Measurements from ENCODE around the gene PROP1.
"Not testable (repeated sequence)": the region's sequence is repeated elsewhere in the genome, so short reads cannot be mapped to it uniquely, and the experiment has no call there.

Gene PROP1

DNA sequence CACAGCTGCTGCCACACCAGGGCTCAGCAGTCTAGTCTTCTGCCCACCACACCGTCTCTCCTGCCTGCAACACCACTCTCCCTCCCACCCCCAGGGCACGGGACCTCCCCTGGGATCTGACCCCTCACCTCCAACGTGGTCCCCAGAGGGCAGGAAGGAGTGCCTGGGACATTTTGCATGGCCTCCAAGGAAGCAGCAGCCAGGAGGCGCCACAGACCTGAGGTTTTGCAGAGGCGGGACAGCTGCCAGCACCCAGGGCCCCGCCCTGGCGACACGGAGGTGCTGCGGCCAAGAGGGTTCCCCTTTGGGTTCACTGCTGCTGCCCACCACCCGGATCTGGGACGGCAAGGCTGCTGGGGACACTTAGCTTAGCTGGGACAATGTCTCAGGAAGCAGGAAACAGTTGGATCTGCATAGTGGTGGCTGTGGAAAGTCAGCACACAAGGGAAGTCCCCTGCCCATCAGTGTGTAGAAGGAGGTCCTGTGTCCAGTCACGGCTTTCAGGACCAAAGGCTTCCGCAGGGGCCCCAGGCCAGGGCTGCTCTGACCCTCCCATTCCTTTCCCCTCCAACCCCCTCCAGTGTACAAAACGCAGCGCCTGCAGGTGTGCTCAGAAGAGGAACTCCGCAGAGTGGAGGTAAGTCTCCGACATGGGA lies 13.8 kb downstream of the PROP1 start:
- DNase-seq, result peak in 1 of 2 donors; percentile 1

DNA sequence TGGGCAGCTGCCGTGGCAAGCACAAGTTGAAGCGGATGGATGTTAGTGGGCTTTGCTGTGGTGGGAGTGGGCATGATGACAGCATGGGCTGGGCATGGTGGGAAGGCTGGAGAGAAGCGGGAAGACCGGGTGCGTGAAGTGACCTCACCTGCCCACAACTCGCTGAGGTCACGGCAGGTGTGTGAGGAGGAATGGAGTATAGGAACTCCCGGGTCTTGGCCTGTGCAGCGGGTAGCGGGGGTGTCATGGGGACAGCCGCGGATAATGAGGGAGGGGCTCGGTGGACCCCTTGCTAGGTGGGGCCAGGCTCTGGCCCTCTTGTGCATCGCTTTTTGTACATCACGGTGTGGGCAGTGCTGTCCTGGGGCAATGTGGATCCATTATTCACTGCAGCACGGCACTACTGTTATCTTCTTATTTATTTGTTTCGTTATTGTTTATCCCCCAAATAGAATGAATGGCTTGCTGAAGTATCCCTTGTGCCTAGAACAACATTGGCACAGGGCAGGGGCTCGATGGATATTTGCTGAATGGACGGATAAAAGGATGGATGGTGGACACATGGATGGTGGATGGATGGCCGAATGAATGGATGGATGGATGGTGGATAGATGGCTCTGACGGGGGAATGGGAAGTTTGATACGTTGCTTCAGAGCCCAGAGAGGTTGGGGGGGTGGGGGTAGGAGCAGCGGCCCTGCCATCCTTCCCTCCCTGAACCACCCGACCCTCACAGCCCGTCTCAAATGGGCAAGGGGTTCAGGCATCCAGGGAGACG lies 14.6 kb downstream of the PROP1 start:
- no peak for DNase-seq

DNA sequence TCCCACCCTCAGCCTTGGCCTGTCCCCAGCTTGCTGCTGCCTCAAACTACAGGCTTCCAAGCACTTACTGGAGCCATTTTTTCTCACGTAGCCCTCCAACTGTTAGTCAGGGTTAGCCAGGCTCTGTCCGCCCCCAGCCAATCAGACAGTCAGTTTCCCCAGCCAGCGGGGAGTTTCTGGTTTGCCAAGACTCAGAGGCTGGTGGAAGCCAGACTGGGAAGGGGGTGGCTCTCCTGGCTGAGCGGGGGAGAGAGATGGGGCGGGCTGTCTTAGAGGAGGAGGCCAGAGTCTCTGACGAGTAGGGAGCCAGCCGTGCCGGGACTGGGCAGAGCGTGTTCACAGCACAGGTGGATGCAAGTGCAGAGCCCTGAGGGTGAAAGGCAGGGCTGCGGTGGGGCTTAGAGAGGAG lies 15.3 kb downstream of the PROP1 start:
- DNase-seq, result no peak

- not testable (repeated sequence) for DNase-seq
Observed at GRCh38 chr5:177977600-177977999, 18.4 kb downstream of the PROP1 start.

- DNase-seq, result no peak
Observed at GRCh38 chr5:177973066-177973635, 22.9 kb downstream of the PROP1 start.

- no peak for DNase-seq
Observed at GRCh38 chr5:177972613-177973012, 23.4 kb downstream of the PROP1 start.

GRCh38 chr5:177972014-177972413 lies 24.0 kb downstream of the PROP1 start:
- not testable (repeated sequence) for DNase-seq

GRCh38 chr5:177968661-177969211 lies 27.3 kb downstream of the PROP1 start:
- no peak for DNase-seq

GRCh38 chr5:177967221-177967887 lies 28.7 kb downstream of the PROP1 start:
- no peak for DNase-seq

- no peak for DNase-seq
Observed at GRCh38 chr5:177966839-177967166, 29.2 kb downstream of the PROP1 start.

- DNase-seq, result no peak
Observed at GRCh38 chr5:177966009-177966838, 29.8 kb downstream of the PROP1 start.

GRCh38 chr5:177964471-177964870 lies 31.6 kb downstream of the PROP1 start:
- no peak for DNase-seq

DNA sequence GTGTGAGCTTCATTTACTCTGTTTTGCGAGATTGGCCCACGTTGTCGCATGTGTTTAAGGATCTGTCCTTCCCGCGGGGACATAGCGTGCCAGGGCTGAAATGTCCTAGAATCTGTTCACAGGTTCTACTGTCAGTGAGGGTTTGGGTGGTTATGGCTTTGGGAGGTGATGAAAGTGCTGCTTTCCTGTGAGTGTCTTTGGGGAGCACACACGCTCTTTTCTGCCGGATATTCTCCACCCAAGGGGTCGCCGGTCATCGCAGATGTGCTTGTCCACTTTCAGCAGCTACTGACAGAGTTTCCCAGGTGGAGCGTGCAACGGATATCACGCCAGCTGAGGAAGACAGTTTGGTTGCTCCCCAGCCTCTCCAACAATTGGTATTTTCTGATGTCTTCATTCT lies 32.1 kb downstream of the PROP1 start:
- no peak for DNase-seq

DNA sequence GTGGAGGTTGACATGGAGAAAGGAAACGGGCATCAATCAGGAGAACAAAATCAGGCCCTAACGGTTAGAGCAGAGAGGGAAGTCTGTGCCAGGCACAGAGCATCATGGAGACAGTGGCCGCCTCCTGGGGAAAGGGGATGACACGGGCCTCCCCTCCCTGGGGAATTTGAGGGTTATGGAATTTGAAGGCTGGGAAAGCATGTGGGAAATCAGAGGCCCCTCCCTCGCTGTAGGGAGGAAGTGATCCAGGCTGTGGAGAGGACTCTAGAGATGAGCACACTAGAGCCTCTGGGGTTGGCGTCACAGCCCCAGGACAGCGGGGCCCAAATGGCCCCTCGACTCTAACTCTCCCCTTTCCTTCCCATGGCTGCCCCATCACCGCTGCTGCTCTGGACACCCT lies 36.7 kb downstream of the PROP1 start:
- DNase-seq, result no peak

DNA sequence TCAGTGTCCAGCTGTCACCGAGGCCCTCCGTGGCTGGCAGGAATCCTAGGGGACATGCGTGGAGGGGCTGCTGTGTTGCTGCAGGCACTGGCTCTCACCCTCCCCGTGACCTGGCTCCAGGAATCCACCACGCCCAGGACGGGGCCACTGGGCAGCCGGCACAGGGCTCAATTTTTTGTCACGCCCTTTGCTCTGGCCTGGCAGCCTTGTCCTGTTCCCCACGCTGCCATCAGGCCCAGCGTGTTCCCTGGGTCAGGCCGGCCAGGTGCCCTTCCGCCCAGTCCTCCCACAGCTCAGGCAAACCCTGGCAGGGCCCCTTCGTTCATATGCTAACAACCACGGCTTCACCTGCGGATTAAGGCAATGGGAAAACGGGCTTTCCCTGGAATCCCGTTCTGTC lies 37.3 kb downstream of the PROP1 start:
- DNase-seq, result no peak

DNA sequence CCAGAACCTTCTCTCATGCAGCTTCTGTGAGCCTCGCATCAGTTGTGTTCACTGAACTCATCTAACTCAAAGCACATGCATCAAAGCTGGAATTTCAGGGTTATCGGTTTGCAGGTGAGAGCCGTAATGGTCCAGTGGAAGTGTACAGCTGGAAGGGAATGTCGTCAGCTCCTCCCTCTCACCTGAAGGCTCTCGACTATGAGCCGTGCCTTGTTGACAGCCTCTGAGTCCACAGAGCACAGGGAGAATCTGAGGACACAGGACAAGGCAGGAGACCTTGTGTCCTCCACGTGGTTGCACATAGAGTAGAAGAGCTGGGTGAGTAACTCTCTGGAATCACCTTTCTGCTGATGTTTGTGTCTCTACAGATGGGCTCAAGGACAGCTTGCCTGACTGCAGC lies 38.8 kb downstream of the PROP1 start:
- DNase-seq, result no peak

GRCh38 chr5:177953101-177953500 lies 42.9 kb downstream of the PROP1 start:
- DNase-seq, result not testable (repeated sequence)

GRCh38 chr5:177949656-177950055 lies 46.4 kb downstream of the PROP1 start:
- DNase-seq, result not testable (repeated sequence)

DNA sequence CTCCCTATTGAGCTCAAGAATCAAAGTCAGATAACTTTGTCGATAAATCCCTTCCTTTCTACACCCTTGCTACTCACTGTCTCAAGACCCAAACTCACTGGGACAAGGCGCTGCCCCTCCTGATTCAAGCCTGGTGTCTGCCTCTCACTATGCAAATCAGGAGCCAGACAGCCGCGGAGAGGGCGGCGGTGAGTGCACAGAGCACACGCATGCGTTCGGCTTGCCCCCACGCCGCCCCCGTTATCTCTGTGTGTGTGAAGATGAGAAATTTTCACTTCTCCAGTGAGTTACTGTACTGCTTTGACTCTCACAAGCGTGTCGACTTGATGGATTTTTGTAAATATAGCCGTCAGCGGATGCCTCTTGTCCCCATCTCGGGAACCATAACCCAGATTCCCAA lies 47.0 kb downstream of the PROP1 start:
- not testable (repeated sequence) for DNase-seq

- not testable (repeated sequence) for DNase-seq
Observed at GRCh38 chr5:177947912-177948311, 48.1 kb downstream of the PROP1 start.

DNA sequence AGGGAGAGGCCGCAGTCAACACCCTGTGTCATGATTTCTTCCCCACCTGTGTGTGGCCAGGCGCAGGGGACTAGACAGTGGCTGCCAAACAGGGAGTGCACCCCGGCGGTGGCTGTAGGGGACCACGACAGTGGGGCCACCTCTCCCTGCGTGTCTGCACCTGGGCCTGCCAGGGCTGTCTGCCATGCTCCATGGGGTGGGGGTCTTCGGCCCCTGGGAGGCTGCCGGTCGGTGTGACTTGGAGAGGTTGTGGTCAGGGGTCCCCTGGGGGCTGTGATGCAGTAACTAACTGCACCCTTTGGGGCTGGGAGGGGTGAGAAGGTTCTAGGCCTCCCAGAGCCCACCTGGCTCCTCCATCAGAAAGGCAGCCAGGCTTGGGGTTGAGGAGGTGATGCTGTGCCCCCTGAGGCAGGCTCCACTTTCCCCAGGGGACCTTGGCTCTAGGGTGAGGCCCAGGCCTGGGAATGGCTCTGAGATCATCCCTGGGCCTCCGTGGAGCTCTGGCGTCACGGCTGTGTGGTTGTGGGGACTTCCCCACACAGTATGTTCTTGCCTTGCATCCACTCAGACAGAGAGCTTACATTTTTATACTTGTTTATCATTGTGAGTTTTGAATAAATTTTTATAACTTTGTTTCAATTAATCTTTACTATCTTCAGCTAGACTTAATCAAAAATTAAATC lies 50.3 kb downstream of the PROP1 start:
- DNase-seq, result not testable (repeated sequence)

GRCh38 chr5:177945145-177945544 lies 50.9 kb downstream of the PROP1 start:
- DNase-seq, result not testable (repeated sequence)
